Brain microvascular endothelial cell (primary cell): Measurements from ENCODE around the gene NME8.

ENCODE experiments used
- DNase-seq: peaks from one replicate; pipeline ENCODE4 v3.0.0-alpha.2; 2020
- H3K27ac ChIP-seq: fragments of 250-450 bp; sonication (Bioruptor Pico); 2 replicates; pipeline ENCODE4 v1.5.1; 2020; ENCODE audit warnings: mild to moderate bottlenecking, moderate library complexity
- H3K27me3 ChIP-seq: fragments of 250-450 bp; sonication (Bioruptor Pico); replicated peaks from 2 replicates; pipeline ENCODE4 v1.5.1; 2020; ENCODE audit warnings: mild to moderate bottlenecking
- H3K36me3 ChIP-seq: fragments of 250-450 bp; sonication (Bioruptor Pico); replicated peaks from 2 replicates; pipeline ENCODE4 v1.5.1; 2020; ENCODE audit warnings: mild to moderate bottlenecking
- H3K4me3 ChIP-seq: 2 replicates; pipeline ENCODE4 v1.5.1; 2011; ENCODE audit warnings: low read depth, mild to moderate bottlenecking, control low read depth, low read length, moderate library complexity
- CTCF ChIP-seq: IDR thresholded peaks from 2 replicates; pipeline ENCODE4 v1.5.1; 2011; ENCODE audit warnings: low read depth, mild to moderate bottlenecking, moderate library complexity, low read length, control low read depth, inconsistent platforms; ENCODE audit errors: missing control alignments
- in situ Hi-C: cut with HindIII; loops from 2 replicates; pipeline ENCODE4 v1.10.0; 2017; ENCODE audit warnings: low sequenced_read_pairs, low pct_ligation_motif_present

NME8 gene

DNA sequence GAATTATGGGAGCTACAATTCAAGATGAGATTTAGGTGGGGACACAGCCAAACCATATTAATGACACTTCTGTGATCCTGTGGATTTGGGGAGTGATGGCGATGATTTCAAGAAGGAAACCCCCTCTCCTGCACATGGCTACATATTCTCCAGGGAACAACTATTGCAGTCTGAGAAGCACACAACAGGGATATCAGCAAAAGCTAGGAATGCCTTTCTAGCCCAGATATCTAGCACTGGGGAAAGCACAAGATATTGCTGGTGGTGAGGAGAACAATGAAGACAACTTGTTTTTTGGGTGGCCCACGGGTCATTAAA, 96.3 kb downstream of the NME8 start:
- no peak for DNase-seq
- no peak for TF ChIP-seq CTCF
- Histone ChIP-seq H3K4me3 (no peak overlapping the region), H3K27me3 (no peaks in the 10 kb centered on the region), H3K36me3 (no peaks in the 10 kb centered on the region), H3K27ac (no peak overlapping the region)
- in situ Hi-C loops = no loop called here

DNA sequence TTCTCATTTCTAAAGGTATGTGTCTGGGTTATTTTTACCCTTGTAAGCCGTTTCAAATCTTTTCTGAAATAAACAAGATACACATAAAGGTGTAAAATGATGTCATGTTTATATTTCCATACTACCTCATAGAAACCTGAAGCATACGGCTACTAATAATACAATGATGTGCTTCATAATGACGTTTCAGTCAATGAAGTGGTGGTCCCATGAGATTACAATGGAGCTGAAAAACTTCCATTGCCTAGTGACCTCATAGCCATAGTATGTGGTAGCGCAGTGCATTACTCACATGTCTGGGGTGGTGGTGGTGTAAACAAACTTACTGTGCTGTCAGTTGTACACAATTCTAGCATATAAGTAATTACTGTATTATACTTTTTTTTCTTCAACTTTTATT, 96.9 kb downstream of the NME8 start:
- no peaks in the 10 kb centered on the region for H3K27me3 ChIP-seq
- H3K36me3 ChIP-seq = no peaks in the 10 kb centered on the region
- no peak overlapping the region for H3K4me3 ChIP-seq
- DNase-seq = peak; percentile 89
- no peak overlapping the region for H3K27ac ChIP-seq
- in situ Hi-C loops = no loop called here
- TF ChIP-seq CTCF = no peak

- H3K27ac ChIP-seq = no peak overlapping the region
- no peak for TF ChIP-seq CTCF
- in situ Hi-C loops = no loop called here
- no peaks in the 10 kb centered on the region for H3K27me3 ChIP-seq
- H3K36me3 ChIP-seq = no peaks in the 10 kb centered on the region
- no peak overlapping the region for H3K4me3 ChIP-seq
- DNase-seq = no peak
These were observed 98.9 kb downstream of the NME8 start for GRCh38 chr7:37947138-37947940.

GRCh38 chr7:37947941-37948210, 99.5 kb downstream of the NME8 start:
- no peak for TF ChIP-seq CTCF

More at GRCh38 chr7:37947941-37948210, 99.5 kb downstream of the NME8 start:
- Histone ChIP-seq H3K27ac (no peak overlapping the region), H3K4me3 (no peak overlapping the region), H3K27me3 (no peaks in the 10 kb centered on the region), H3K36me3 (no peaks in the 10 kb centered on the region)
- in situ Hi-C loops = no loop called here
- no peak for DNase-seq
